ENCODE data around the gene SLC5A11. TPM values are rescaled to one million over a fixed set of nuclear protein-coding genes. Genes with fewer than 3 reads are reported as not detected.

Gene SLC5A11
- total RNA-seq, 3 donors from 2014 or later (not counting 1 experiment from before 2014, with no cell fraction given) = 0.20 to 0.40 TPM; not detected in 1

DNA sequence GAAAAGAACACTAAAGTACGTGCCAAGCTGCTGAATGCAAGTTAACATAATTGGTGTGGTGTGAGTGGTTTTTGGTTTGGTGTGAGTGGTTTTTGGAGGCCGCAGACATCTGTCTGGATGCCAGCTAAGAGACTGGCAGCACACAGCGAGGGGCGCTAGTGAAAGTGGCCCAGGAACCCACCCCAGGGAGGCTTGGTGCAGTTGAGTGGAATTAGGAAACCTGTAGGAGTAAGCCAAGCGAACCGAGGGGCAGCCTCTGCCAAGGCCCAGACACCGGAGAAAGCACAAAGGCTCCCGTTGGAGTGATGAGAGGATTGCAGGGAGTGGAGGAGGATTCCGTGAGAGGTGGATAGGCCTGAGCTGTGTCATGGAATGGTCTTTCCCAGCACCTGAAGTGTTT is 24.6 kb upstream of the SLC5A11 start:
- no peaks in the 10 kb centered on the region for H3K9me3 Mint-ChIP-seq
- Histone ChIP-seq H3K27me3 (ENCODE audit: control insufficient read depth, insufficient read depth, low read length) (no peaks in the 10 kb centered on the region), H3K4me3 (ENCODE audit: low read length) (no peak overlapping the region), H3K9me3 (ENCODE audit: control insufficient read depth, insufficient read depth, low read length) (no peaks in the 10 kb centered on the region), H3K27ac (ENCODE audit: low read length) (no peak overlapping the region), H3K4me1 (ENCODE audit: control insufficient read depth, insufficient read depth, low read length) (peaks cover 21% of the 10 kb centered on the region), H3K36me3 (ENCODE audit: control insufficient read depth, insufficient read depth, low read length) (peaks cover 82% of the 10 kb centered on the region)
- H3K4me3 Mint-ChIP-seq = peak overlapping the region; percentile 72
- H3K27me3 Mint-ChIP-seq (ENCODE audit: low read depth in 2 of 2) = no peaks in the 10 kb centered on the region
- TF ChIP-seq CTCF (IDR thresholded peaks at IDR 0.05) = no peak
- peaks cover 32 to 38% of the 10 kb centered on the region in 2 donors for H3K4me1 Mint-ChIP-seq
- intact Hi-C loops (cut with micrococcal nuclease) = no loop called here
- ATAC-seq (no peak), DNase-seq (no peak)
- peak overlapping the region; percentile 70 to 86 for H3K27ac Mint-ChIP-seq
- 83% methylated on average over 9 of the region's 9 CpGs for WGBS (ENCODE audit: insufficient coverage)
- peaks cover 36% of the 10 kb centered on the region for H3K36me3 Mint-ChIP-seq

- Mint-ChIP-seq H3K27ac (peak overlapping the region; percentile 70 to 86), H3K9me3 (no peaks in the 10 kb centered on the region), H3K4me1 (peaks cover 32 to 38% of the 10 kb centered on the region in 2 donors), H3K27me3 (ENCODE audit: low read depth in 2 of 2) (no peaks in the 10 kb centered on the region), H3K36me3 (peaks cover 44% of the 10 kb centered on the region), H3K4me3 (no peak overlapping the region)
- DNase-seq (no peak), ATAC-seq (no peak)
- Histone ChIP-seq H3K4me3 (ENCODE audit: low read length) (no peak overlapping the region), H3K9me3 (ENCODE audit: control insufficient read depth, insufficient read depth, low read length) (no peaks in the 10 kb centered on the region), H3K27me3 (ENCODE audit: control insufficient read depth, insufficient read depth, low read length) (no peaks in the 10 kb centered on the region), H3K36me3 (ENCODE audit: control insufficient read depth, insufficient read depth, low read length) (peaks cover 76% of the 10 kb centered on the region), H3K27ac (ENCODE audit: low read length) (no peak overlapping the region), H3K4me1 (ENCODE audit: control insufficient read depth, insufficient read depth, low read length) (peaks cover 21% of the 10 kb centered on the region)
- intact Hi-C loops (cut with micrococcal nuclease) = no loop called here
- TF ChIP-seq CTCF (IDR thresholded peaks at IDR 0.05) = no peak
- WGBS (ENCODE audit: insufficient coverage) = 97% methylated on average over 10 of the region's 10 CpGs
Measured at GRCh38 chr16:24822542-24822941, 23.2 kb upstream of the SLC5A11 start.

- peak overlapping the region in 1 of 2 donors; percentile 70 for H3K27ac Mint-ChIP-seq
- H3K4me3 Mint-ChIP-seq = no peak overlapping the region
- H3K27me3 Mint-ChIP-seq (ENCODE audit: low read depth in 2 of 2) = no peaks in the 10 kb centered on the region
- H3K4me3 ChIP-seq (ENCODE audit: low read length) = no peak overlapping the region
- peaks cover 32 to 38% of the 10 kb centered on the region in 2 donors for H3K4me1 Mint-ChIP-seq
- peaks cover 75% of the 10 kb centered on the region for H3K36me3 ChIP-seq (ENCODE audit: control insufficient read depth, insufficient read depth, low read length)
- H3K4me1 ChIP-seq (ENCODE audit: control insufficient read depth, insufficient read depth, low read length) = peaks cover 21% of the 10 kb centered on the region
- TF ChIP-seq CTCF (IDR thresholded peaks at IDR 0.05) = no peak
- ATAC-seq = no peak
- intact Hi-C loops (cut with micrococcal nuclease) = no loop called here
- H3K9me3 ChIP-seq (ENCODE audit: control insufficient read depth, insufficient read depth, low read length) = no peaks in the 10 kb centered on the region
- H3K27ac ChIP-seq (ENCODE audit: low read length) = no peak overlapping the region
- no peaks in the 10 kb centered on the region for H3K27me3 ChIP-seq (ENCODE audit: control insufficient read depth, insufficient read depth, low read length)
- no peak for DNase-seq
- peaks cover 40% of the 10 kb centered on the region for H3K36me3 Mint-ChIP-seq
- 91% methylated on average over 8 of the region's 8 CpGs for WGBS (ENCODE audit: insufficient coverage)
- H3K9me3 Mint-ChIP-seq = no peaks in the 10 kb centered on the region
Measured at GRCh38 chr16:24822974-24823373, 22.8 kb upstream of the SLC5A11 start.

- ATAC-seq (no peak), DNase-seq (no peak)
- Mint-ChIP-seq H3K27me3 (ENCODE audit: low read depth in 2 of 2) (no peaks in the 10 kb centered on the region), H3K4me1 (peaks cover 22 to 23% of the 10 kb centered on the region in 2 donors), H3K27ac (peak overlapping the region; percentile 39 to 50), H3K9me3 (no peaks in the 10 kb centered on the region), H3K4me3 (no peak overlapping the region), H3K36me3 (peaks cover 14% of the 10 kb centered on the region)
- H3K27me3 ChIP-seq (ENCODE audit: control insufficient read depth, insufficient read depth, low read length) = no peaks in the 10 kb centered on the region
- H3K9me3 ChIP-seq (ENCODE audit: control insufficient read depth, insufficient read depth, low read length) = no peaks in the 10 kb centered on the region
- peaks cover 21% of the 10 kb centered on the region for H3K4me1 ChIP-seq (ENCODE audit: control insufficient read depth, insufficient read depth, low read length)
- 95% methylated on average over 10 of the region's 10 CpGs for WGBS (ENCODE audit: insufficient coverage)
- peaks cover 66% of the 10 kb centered on the region for H3K36me3 ChIP-seq (ENCODE audit: control insufficient read depth, insufficient read depth, low read length)
- intact Hi-C loops (cut with micrococcal nuclease) = no loop called here
- no peak overlapping the region for H3K27ac ChIP-seq (ENCODE audit: low read length)
- no peak overlapping the region for H3K4me3 ChIP-seq (ENCODE audit: low read length)
- no peak for TF ChIP-seq CTCF (IDR thresholded peaks at IDR 0.05)
Measured at GRCh38 chr16:24825696-24826095, 20.1 kb upstream of the SLC5A11 start.

Data from natural killer cell (primary cell).